SK-N-SH (cell line): ENCODE measurements around the gene EZR. TPM values are rescaled to one million over a fixed set of nuclear protein-coding genes. Genes with fewer than 3 reads are reported as not detected.

Experiments used
- CTCF ChIA-PET: fragments of 300-600, 350-600 bp; formaldehyde crosslinking; extraction: SDS; loops from one replicate; lab custom pipeline; 2021; lab: Yijun Ruan, JAX
- POLR2A ChIA-PET: fragments of 350-600 bp; sonication (Branson Sonifier 250); formaldehyde crosslinking; extraction: SDS; loops from one replicate; lab custom pipeline; 2020; ENCODE audit warnings: antibody characterized with exemption, inconsistent platforms; lab: Yijun Ruan, JAX
- DNase-seq: peaks from one replicate; pipeline ENCODE4 v3.0.0; 2012
- H2AFZ ChIP-seq: fragments of 200-600 bp; sonication (generic); 2 replicates; pipeline ENCODE4 v1.8.1; 2016; ENCODE audit warnings: antibody characterized with exemption, mild to moderate bottlenecking, low read depth
- H3F3A ChIP-seq: fragments of 200-600 bp; sonication (generic); replicated peaks from 2 replicates; pipeline ENCODE3; 2016; ENCODE audit warnings: antibody characterized with exemption, mild to moderate bottlenecking; ENCODE audit not compliant: insufficient read depth
- H3K27ac ChIP-seq, 2 experiments: fragments of 200-500 bp in 1 of 2; fragments of 200-600 bp in 1 of 2; sonication (Bioruptor generic) in 1 of 2; sonication (generic), shearing (Covaris generic) in 1 of 2; 2 replicates each; pipeline versions ENCODE4 v1.5.1 to v1.6.1; 2014 to 2016; ENCODE audit warnings: low read depth in 2 of 2, inconsistent platforms in 1 of 2, low read length in 1 of 2, mild to moderate bottlenecking in 1 of 2, mixed read lengths in 1 of 2
- H3K27me3 ChIP-seq: fragments of 200-600 bp; sonication (generic), shearing (Covaris generic); 2 replicates; pipeline ENCODE4 v1.6.1; 2016; ENCODE audit warnings: mixed run types; ENCODE audit not compliant: insufficient read depth
- H3K36me3 ChIP-seq, 2 experiments: fragments of 200-500 bp in 1 of 2; fragments of 200-600 bp in 1 of 2; sonication (Bioruptor generic) in 1 of 2; sonication (generic) in 1 of 2; replicated peaks in 1 of 2; 2 replicates each; pipeline versions ENCODE3 to v1.5.1; 2014 to 2016; ENCODE audit warnings: low read length in 1 of 2, mild to moderate bottlenecking in 1 of 2; ENCODE audit not compliant: insufficient read depth in 2 of 2, control insufficient read depth in 1 of 2
- H3K4me1 ChIP-seq, 2 experiments: fragments of 200-500 bp in 1 of 2; fragments of 200-600 bp in 1 of 2; sonication (Bioruptor generic) in 1 of 2; sonication (generic), shearing (Covaris generic) in 1 of 2; 2 replicates each; pipeline versions ENCODE4 v1.5.1 to v1.6.1; 2014 to 2016; ENCODE audit warnings: low read depth in 1 of 2, low read length in 1 of 2, mixed run types in 1 of 2; ENCODE audit not compliant: insufficient read depth in 2 of 2, control insufficient read depth in 1 of 2
- H3K4me2 ChIP-seq: fragments of 200-600 bp; sonication (generic), shearing (Covaris generic); 2 replicates; pipeline ENCODE4 v1.6.1; 2017; ENCODE audit warnings: mixed run types
- H3K4me3 ChIP-seq, 2 experiments: fragments of 200-500 bp in 1 of 2; fragments of 200-600 bp in 1 of 2; sonication (Bioruptor generic) in 1 of 2; sonication (generic), shearing (Covaris generic) in 1 of 2; 2 replicates each; pipeline versions ENCODE4 v1.5.1 to v1.8.1; 2014 to 2016; ENCODE audit warnings: low read depth in 2 of 2, inconsistent platforms in 1 of 2, low read length in 1 of 2, mild to moderate bottlenecking in 1 of 2, mixed read lengths in 1 of 2, moderate library complexity in 1 of 2
- H3K79me2 ChIP-seq: fragments of 200-600 bp; sonication (generic); 2 replicates; pipeline ENCODE4 v1.8.1; 2017; ENCODE audit warnings: mild to moderate bottlenecking; ENCODE audit not compliant: insufficient read depth
- H3K9ac ChIP-seq: fragments of 200-600 bp; sonication (generic); 2 replicates; pipeline ENCODE4 v1.6.1; 2017; ENCODE audit warnings: mixed run types
- H3K9me2 ChIP-seq: fragments of 200-600 bp; sonication (generic); 2 replicates; pipeline ENCODE4 v1.6.1; 2017; ENCODE audit warnings: mixed run types
- H3K9me3 ChIP-seq: fragments of 200-600 bp; sonication (generic); 2 replicates; pipeline ENCODE4 v1.6.1; 2017; ENCODE audit warnings: mixed run types, mild to moderate bottlenecking, moderate library complexity
- H4K20me1 ChIP-seq: fragments of 200-600 bp; sonication (generic); 2 replicates; pipeline ENCODE4 v1.6.1; 2017; ENCODE audit warnings: mild to moderate bottlenecking, mixed run types; ENCODE audit not compliant: insufficient read depth
- CHD2 ChIP-seq: fragments of 150-350 bp; IDR thresholded peaks from 2 replicates; pipeline ENCODE4 v1.6.1; 2018; ENCODE audit warnings: low read length; ENCODE audit not compliant: partially characterized antibody
- FOXJ3 ChIP-seq: sonication (generic); formaldehyde crosslinking; IDR thresholded peaks from 2 replicates; pipeline ENCODE4 v1.5.1; 2020; ENCODE audit warnings: mild to moderate bottlenecking, missing genetic modification reagents
- FOXM1 ChIP-seq: IDR thresholded peaks from 2 replicates; pipeline ENCODE4 v1.4.0; 2012; ENCODE audit warnings: low read depth, mild to moderate bottlenecking
- TEAD4 ChIP-seq: IDR thresholded peaks from 2 replicates; pipeline ENCODE4 v1.4.0; 2012; ENCODE audit warnings: mild to moderate bottlenecking, borderline replicate concordance; ENCODE audit not compliant: insufficient read depth
- WGBS: methylation state at CpG from one replicate; pipeline ENCODE4 v1.1.6; 2017; ENCODE audit warnings: low lambda C conversion rate; 5-methylcytosine and 5-hydroxymethylcytosine counted together
- polyA plus RNA-seq, 3 experiments: library from polyadenylated mRNA; depleted of rRNA; stranded (reverse); fragments of >200 nt; gene quantifications; 2 replicates each; pipeline ENCODE4 v1.2.3, GENCODE V29; 2012
- TF ChIP-seq, protein P1 (sequence below): IDR thresholded peaks from 2 replicates; pipeline ENCODE4 v1.6.1; 2012; ENCODE audit warnings: mild to moderate bottlenecking, low read depth, low read length, moderate library complexity
- TF ChIP-seq, protein P2 (sequence below): fragments of 150-350 bp; IDR thresholded peaks from 2 replicates; pipeline ENCODE4 v1.6.1; 2017; ENCODE audit warnings: antibody characterized with exemption, low read length, low read depth, borderline replicate concordance
- TF ChIP-seq, protein P3 (sequence below): fragments of 150-350 bp; IDR thresholded peaks from 2 replicates; pipeline ENCODE4 v1.6.1; 2016; ENCODE audit warnings: mild to moderate bottlenecking, low read depth, low read length
- TF ChIP-seq, protein P4 (sequence below): IDR thresholded peaks from 2 replicates; pipeline ENCODE4; 2012

Gene EZR
- polyA plus RNA-seq, 1 of the 3 experiments (the other 2 are of a cell fraction), result 92.0 TPM

DNA sequence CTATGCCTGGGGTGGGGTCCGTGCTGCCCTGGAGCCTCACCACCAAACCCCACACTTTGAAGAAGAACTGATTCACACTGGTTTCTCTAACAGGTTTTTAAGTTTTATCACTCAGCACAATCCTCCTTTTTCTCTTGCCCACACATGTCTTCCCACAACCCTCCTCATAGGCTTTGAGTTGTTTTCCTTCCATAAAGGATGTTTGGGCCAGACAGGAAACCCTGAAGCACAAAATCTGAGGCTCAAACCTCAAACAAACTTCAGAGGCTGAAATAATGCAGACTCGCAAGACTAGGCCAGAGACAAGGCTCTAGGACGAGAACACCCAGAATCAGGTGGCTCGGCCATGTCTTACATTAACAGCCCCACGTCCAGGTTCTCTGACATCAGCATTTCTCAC, 35.3 kb downstream of the EZR start (continued):
- TF ChIP-seq, protein P1, sequence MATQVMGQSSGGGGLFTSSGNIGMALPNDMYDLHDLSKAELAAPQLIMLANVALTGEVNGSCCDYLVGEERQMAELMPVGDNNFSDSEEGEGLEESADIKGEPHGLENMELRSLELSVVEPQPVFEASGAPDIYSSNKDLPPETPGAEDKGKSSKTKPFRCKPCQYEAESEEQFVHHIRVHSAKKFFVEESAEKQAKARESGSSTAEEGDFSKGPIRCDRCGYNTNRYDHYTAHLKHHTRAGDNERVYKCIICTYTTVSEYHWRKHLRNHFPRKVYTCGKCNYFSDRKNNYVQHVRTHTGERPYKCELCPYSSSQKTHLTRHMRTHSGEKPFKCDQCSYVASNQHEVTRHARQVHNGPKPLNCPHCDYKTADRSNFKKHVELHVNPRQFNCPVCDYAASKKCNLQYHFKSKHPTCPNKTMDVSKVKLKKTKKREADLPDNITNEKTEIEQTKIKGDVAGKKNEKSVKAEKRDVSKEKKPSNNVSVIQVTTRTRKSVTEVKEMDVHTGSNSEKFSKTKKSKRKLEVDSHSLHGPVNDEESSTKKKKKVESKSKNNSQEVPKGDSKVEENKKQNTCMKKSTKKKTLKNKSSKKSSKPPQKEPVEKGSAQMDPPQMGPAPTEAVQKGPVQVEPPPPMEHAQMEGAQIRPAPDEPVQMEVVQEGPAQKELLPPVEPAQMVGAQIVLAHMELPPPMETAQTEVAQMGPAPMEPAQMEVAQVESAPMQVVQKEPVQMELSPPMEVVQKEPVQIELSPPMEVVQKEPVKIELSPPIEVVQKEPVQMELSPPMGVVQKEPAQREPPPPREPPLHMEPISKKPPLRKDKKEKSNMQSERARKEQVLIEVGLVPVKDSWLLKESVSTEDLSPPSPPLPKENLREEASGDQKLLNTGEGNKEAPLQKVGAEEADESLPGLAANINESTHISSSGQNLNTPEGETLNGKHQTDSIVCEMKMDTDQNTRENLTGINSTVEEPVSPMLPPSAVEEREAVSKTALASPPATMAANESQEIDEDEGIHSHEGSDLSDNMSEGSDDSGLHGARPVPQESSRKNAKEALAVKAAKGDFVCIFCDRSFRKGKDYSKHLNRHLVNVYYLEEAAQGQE, result no peak
- TF ChIP-seq, protein P2, sequence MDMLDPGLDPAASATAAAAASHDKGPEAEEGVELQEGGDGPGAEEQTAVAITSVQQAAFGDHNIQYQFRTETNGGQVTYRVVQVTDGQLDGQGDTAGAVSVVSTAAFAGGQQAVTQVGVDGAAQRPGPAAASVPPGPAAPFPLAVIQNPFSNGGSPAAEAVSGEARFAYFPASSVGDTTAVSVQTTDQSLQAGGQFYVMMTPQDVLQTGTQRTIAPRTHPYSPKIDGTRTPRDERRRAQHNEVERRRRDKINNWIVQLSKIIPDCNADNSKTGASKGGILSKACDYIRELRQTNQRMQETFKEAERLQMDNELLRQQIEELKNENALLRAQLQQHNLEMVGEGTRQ, result no peak

DNA sequence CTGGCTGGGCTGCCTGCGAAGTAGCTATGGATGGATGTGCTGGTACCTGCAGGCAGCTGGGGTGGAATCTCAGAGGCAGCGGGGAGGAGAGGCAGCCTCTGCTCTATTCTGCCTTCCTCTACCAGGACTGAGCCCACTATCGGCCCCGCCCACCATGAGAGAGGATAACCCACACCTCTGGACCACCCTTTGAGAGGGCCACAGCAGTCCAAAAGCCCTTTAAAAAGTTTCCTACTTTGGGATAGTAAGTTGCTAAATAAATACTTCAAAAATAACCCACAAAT, 36.1 kb downstream of the EZR start:
- Histone ChIP-seq H2AFZ (no peak overlapping the region), H4K20me1 (no peaks in the 10 kb centered on the region), H3K9me2 (no peaks in the 10 kb centered on the region), H3K4me3 (no peak overlapping the region), H3F3A (peaks cover 3% of the 10 kb centered on the region), H3K4me2 (no peak overlapping the region), H3K9me3 (no peaks in the 10 kb centered on the region), H3K4me1 (peaks cover 0 to 2% of the 10 kb centered on the region in 2 experiments; a peak in 1 of 4 replicates), H3K27me3 (no peaks in the 10 kb centered on the region), H3K27ac (no peak overlapping the region), H3K9ac (no peak overlapping the region), H3K79me2 (peaks cover 2% of the 10 kb centered on the region; the same call in 1 of the 2 replicates), H3K36me3 (peaks cover 52 to 65% of the 10 kb centered on the region in 2 experiments)
- no peak for DNase-seq
- TF ChIP-seq, protein P1, result no peak
- TF ChIP-seq CHD2 (no peak), FOXM1 (no peak), FOXJ3 (no peak), TEAD4 (no peak)
- TF ChIP-seq, protein P3, sequence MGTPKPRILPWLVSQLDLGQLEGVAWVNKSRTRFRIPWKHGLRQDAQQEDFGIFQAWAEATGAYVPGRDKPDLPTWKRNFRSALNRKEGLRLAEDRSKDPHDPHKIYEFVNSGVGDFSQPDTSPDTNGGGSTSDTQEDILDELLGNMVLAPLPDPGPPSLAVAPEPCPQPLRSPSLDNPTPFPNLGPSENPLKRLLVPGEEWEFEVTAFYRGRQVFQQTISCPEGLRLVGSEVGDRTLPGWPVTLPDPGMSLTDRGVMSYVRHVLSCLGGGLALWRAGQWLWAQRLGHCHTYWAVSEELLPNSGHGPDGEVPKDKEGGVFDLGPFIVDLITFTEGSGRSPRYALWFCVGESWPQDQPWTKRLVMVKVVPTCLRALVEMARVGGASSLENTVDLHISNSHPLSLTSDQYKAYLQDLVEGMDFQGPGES, result no peak
- TF ChIP-seq, protein P4, sequence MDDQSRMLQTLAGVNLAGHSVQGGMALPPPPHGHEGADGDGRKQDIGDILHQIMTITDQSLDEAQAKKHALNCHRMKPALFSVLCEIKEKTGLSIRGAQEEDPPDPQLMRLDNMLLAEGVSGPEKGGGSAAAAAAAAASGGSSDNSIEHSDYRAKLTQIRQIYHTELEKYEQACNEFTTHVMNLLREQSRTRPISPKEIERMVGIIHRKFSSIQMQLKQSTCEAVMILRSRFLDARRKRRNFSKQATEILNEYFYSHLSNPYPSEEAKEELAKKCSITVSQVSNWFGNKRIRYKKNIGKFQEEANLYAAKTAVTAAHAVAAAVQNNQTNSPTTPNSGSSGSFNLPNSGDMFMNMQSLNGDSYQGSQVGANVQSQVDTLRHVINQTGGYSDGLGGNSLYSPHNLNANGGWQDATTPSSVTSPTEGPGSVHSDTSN, result no peak
- ChIA-PET POLR2A (no interaction called here), CTCF (no interaction called here)
- 100% methylated on average over 1 of the region's 4 CpGs for WGBS
